Endothelial cell of umbilical vein (primary cell): Measurements from ENCODE around the gene POLR2E.

Experiments
- EZH2 ChIP-seq: IDR thresholded peaks from 2 replicates; pipeline ENCODE4 v1.6.1; 2012; ENCODE audit warnings: borderline replicate concordance, low read depth, mild to moderate bottlenecking, moderate library complexity, low read length, inconsistent platforms; ENCODE audit not compliant: severe bottlenecking
- TF ChIP-seq, protein P1 (sequence below), 2 donors: IDR thresholded peaks; 1 replicate in 1 of 2; 2 replicates in 1 of 2; pipeline ENCODE4 v1.5.1; 2011; ENCODE audit warnings: low read length in 2 of 2, mild to moderate bottlenecking in 2 of 2, moderate library complexity in 2 of 2, control low read depth in 1 of 2, inconsistent platforms in 1 of 2, low read depth in 1 of 2; ENCODE audit not compliant: insufficient read depth in 1 of 2; ENCODE audit errors: extremely low read depth in 1 of 2

DNA sequence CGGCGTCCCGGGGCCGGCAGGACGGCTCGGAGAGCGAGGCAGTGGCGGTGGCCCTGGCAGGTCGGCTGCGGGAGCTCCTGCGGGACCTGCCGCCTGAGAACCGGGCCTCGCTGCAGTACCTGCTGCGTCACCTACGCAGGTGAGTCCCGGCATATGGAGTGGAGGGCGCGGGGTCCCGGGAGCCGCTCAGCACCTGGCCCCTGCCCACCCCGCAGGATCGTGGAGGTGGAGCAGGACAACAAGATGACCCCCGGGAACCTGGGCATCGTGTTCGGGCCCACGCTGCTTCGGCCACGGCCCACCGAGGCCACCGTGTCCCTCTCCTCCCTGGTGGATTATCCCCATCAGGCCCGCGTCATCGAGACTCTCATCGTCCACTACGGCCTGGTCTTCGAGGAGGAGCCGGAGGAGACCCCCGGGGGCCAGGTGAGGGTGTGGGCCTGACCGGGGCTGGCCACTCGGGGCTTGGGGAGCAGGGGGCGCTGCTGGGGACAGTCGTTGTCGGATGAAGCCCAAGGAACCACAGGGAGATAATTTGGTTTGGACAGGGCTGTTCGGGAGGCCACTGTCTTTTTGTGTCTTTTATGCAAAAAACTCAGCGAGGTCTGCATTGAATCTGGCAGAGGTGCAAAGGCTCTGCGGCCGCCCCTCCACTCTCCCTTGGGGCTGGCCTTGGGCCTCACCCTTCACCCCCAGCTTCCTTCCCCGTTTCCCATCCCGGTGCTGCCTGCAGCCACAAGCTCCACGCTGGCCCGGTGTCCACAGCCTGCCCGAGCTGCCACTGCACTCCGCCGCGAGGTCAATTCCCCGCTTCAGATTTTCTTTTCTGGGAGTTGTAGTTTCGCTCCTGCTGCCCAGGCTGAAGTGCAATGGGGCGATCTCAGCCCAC is 12.0 kb downstream of the POLR2E start:
- TF ChIP-seq, protein P1, sequence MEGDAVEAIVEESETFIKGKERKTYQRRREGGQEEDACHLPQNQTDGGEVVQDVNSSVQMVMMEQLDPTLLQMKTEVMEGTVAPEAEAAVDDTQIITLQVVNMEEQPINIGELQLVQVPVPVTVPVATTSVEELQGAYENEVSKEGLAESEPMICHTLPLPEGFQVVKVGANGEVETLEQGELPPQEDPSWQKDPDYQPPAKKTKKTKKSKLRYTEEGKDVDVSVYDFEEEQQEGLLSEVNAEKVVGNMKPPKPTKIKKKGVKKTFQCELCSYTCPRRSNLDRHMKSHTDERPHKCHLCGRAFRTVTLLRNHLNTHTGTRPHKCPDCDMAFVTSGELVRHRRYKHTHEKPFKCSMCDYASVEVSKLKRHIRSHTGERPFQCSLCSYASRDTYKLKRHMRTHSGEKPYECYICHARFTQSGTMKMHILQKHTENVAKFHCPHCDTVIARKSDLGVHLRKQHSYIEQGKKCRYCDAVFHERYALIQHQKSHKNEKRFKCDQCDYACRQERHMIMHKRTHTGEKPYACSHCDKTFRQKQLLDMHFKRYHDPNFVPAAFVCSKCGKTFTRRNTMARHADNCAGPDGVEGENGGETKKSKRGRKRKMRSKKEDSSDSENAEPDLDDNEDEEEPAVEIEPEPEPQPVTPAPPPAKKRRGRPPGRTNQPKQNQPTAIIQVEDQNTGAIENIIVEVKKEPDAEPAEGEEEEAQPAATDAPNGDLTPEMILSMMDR (IDR thresholded peaks at IDR 0.05; ENCODE audit: extremely low read depth in 1 of 2, insufficient read depth in 1 of 2, low read depth in 1 of 2, low read length in 2 of 2): no peak
- no peak for TF ChIP-seq EZH2
